Measurements from ENCODE around the gene KRTAP5-4.

Gene KRTAP5-4

GRCh38 chr11:1572197-1573076, 49.5 kb downstream of the KRTAP5-4 start, which contains the start of gene DUSP8:
Gene DUSP8, minus strand, starts transcription at chr11:1572271. Its CDS starts 6,445 bp downstream, at chr11:1565826.
- DNase-seq (ENCODE audit: low spot score), result peak; percentile 98

- DNase-seq (ENCODE audit: low spot score), result no peak
These were observed 50.2 kb downstream of the KRTAP5-4 start for GRCh38 chr11:1571760-1572196.

Measured in GM03348 (cell line).